Liver (tissue), 9 donors: ENCODE data around the gene CREB5. TPM values are rescaled to one million over a fixed set of nuclear protein-coding genes. Genes with fewer than 3 reads are reported as not detected.

Experiments
- DNase-seq: peaks from one replicate; pipeline ENCODE4 v3.0.0-alpha.2; 2017; ENCODE audit warnings: low spot score
- H3K27ac ChIP-seq, 2 donors: one replicate each; pipeline ENCODE4 v1.7.0; 2013; ENCODE audit warnings: inconsistent platforms in 2 of 2, low read length in 2 of 2, control low read depth in 1 of 2, low read depth in 1 of 2, mild to moderate bottlenecking in 1 of 2
- H3K27me3 ChIP-seq, 4 donors: one replicate each; pipeline versions ENCODE4 v1.6.1 to v1.7.0; 2013; ENCODE audit warnings: low read length in 3 of 4, inconsistent platforms in 1 of 4, mild to moderate bottlenecking in 1 of 4, moderate library complexity in 1 of 4; ENCODE audit not compliant: control insufficient read depth in 4 of 4, insufficient read depth in 4 of 4
- H3K36me3 ChIP-seq, 4 donors: one replicate each; pipeline versions ENCODE4 v1.6.1 to v1.7.0; 2013; ENCODE audit warnings: low read length in 3 of 4, mild to moderate bottlenecking in 3 of 4, low read depth in 1 of 4, moderate library complexity in 1 of 4; ENCODE audit not compliant: control insufficient read depth in 4 of 4, insufficient read depth in 3 of 4
- H3K4me1 ChIP-seq, 4 donors: one replicate each; pipeline versions ENCODE4 v1.6.1 to v1.7.0; 2013; ENCODE audit warnings: low read length in 3 of 4, mild to moderate bottlenecking in 3 of 4, moderate library complexity in 1 of 4; ENCODE audit not compliant: control insufficient read depth in 4 of 4, insufficient read depth in 4 of 4
- H3K4me3 ChIP-seq, 3 donors: one replicate each; pipeline versions ENCODE4 v1.6.1 to v1.7.0; 2013; ENCODE audit warnings: low read length in 3 of 3, control low read depth in 1 of 3, low read depth in 1 of 3, mild to moderate bottlenecking in 1 of 3
- H3K9ac ChIP-seq, 2 donors: one replicate each; pipeline ENCODE4 v1.7.0; 2013; ENCODE audit warnings: low read length in 2 of 2, mild to moderate bottlenecking in 2 of 2, moderate library complexity in 2 of 2, control low read depth in 1 of 2, low read depth in 1 of 2
- H3K9me3 ChIP-seq, 4 donors: one replicate each; pipeline versions ENCODE4 v1.6.1 to v1.7.0; 2013; ENCODE audit warnings: low read length in 3 of 4; ENCODE audit not compliant: control insufficient read depth in 4 of 4
- EGR1 ChIP-seq, 2 donors: IDR thresholded peaks; 2 replicates each; pipeline ENCODE4 v1.6.1; 2016 to 2018; ENCODE audit warnings: antibody characterized with exemption in 2 of 2, low read depth in 2 of 2
- FOXA1 ChIP-seq: IDR thresholded peaks from 2 replicates; pipeline ENCODE4 v1.6.1; 2016; ENCODE audit warnings: antibody characterized with exemption
- FOXA2 ChIP-seq: IDR thresholded peaks from 2 replicates; pipeline ENCODE4 v1.6.1; 2016; ENCODE audit warnings: antibody characterized with exemption
- GABPA ChIP-seq, 2 donors: IDR thresholded peaks in 1 of 2; conservative IDR thresholded peaks in 1 of 2; 2 replicates each; pipeline ENCODE4 v1.6.1; 2016; ENCODE audit warnings: antibody characterized with exemption in 2 of 2, mild to moderate bottlenecking in 1 of 2, moderate library complexity in 1 of 2
- HNF4A ChIP-seq, 2 donors: conservative IDR thresholded peaks; 2 replicates each; pipeline ENCODE4 v1.6.1; 2016; ENCODE audit warnings: antibody characterized with exemption in 2 of 2, mild to moderate bottlenecking in 2 of 2
- HNF4G ChIP-seq: IDR thresholded peaks from 2 replicates; pipeline ENCODE4 v1.6.1; 2016; ENCODE audit warnings: antibody characterized with exemption
- RAD21 ChIP-seq, 2 donors: IDR thresholded peaks; 2 replicates each; pipeline ENCODE4 v1.6.1; 2016; ENCODE audit warnings: antibody characterized with exemption in 2 of 2, mild to moderate bottlenecking in 2 of 2
- RXRA ChIP-seq, 2 donors: IDR thresholded peaks; 2 replicates each; pipeline ENCODE4 v1.6.1; 2017 to 2018; ENCODE audit warnings: antibody characterized with exemption in 2 of 2, mild to moderate bottlenecking in 1 of 2
- SP1 ChIP-seq: IDR thresholded peaks from 2 replicates; pipeline ENCODE4 v1.6.1; 2018; ENCODE audit warnings: antibody characterized with exemption, mild to moderate bottlenecking
- TAF1 ChIP-seq: conservative IDR thresholded peaks from 2 replicates; pipeline ENCODE4 v1.6.1; 2016; ENCODE audit warnings: antibody characterized with exemption, mild to moderate bottlenecking
- YY1 ChIP-seq: IDR thresholded peaks from 2 replicates; pipeline ENCODE4 v1.6.1; 2016; ENCODE audit warnings: antibody characterized with exemption, mild to moderate bottlenecking
- WGBS: extraction: QIAGEN DNeasy Blood & Tissue Kit; methylation state at CpG from one replicate; pipeline ENCODE4 v1.1.7; 2013; 5-methylcytosine and 5-hydroxymethylcytosine counted together
- polyA plus RNA-seq, 2 donors: library from polyadenylated mRNA; stranded (reverse) in 1 of 2; unstranded in 1 of 2; fragments of 200-250 nt in 1 of 2; fragments of >200 nt in 1 of 2; fragmentation: Nextera tagmentation in 1 of 2; extraction: Ambion mirVana in 1 of 2; gene quantifications; one replicate each; pipeline versions ENCODE4 v1.2.1 to v1.2.3, GENCODE V29; 2013 to 2015
- total RNA-seq, 2 donors: library from RNA; depleted of rRNA; stranded (reverse); fragments of >200 nt; gene quantifications; one replicate each; pipeline ENCODE4 v1.2.3, GENCODE V29; 2014
- TF ChIP-seq, protein P1 (sequence below): IDR thresholded peaks from 2 replicates; pipeline ENCODE4 v1.6.1; 2016; ENCODE audit warnings: antibody characterized with exemption
- TF ChIP-seq, protein P2 (sequence below): IDR thresholded peaks from 2 replicates; pipeline ENCODE4 v1.6.1; 2016; ENCODE audit warnings: antibody characterized with exemption, mild to moderate bottlenecking
- TF ChIP-seq, protein P3 (sequence below): IDR thresholded peaks from 2 replicates; pipeline ENCODE4 v1.6.1; 2016; ENCODE audit warnings: antibody characterized with exemption
- TF ChIP-seq, protein P4 (sequence below): IDR thresholded peaks from 2 replicates; pipeline ENCODE4 v1.6.1; 2016; ENCODE audit warnings: antibody characterized with exemption
- TF ChIP-seq, protein P5 (sequence below): fragments of 150-350 bp; IDR thresholded peaks from 2 replicates; pipeline ENCODE4 v1.5.1; 2017; ENCODE audit warnings: improper control_type of control experiment, low read depth, low read length; ENCODE audit not compliant: missing input control
- donor health status: healthy.
- donor health status: healthy.
- donor health status: healthy.
- donor health status: healthy.
- donor health status: healthy.

CREB5 gene
- total and polyA plus RNA-seq, 4 donors: 0.25 to 0.92 (median 0.67) TPM

DNA sequence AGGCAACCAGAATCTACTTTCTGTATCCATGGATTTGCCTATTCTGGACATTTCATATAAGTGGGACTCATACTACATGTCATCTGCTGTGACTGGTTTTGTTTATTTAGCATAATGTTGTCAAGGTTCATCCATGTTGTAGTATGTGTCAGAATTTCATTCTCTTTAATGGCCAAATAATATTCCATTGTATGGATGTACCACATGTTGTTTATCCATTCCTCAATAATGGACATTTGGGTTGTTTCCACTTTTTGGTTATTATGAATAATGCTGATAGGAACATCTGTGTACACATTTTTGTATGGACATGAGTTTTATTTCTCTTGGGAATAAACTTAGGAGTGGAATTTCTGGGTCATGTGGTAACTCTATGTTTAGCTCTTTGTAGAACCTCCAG lies 133.7 kb downstream of the CREB5 start:
- Histone ChIP-seq H3K4me3 (no peak overlapping the region), H3K36me3 (no peaks in the 10 kb centered on the region), H3K27ac (no peak overlapping the region), H3K9me3 (peaks cover 3 to 9% (median 6%) of the 10 kb centered on the region in 4 donors), H3K9ac (no peak overlapping the region), H3K27me3 (peaks cover 0 to 8% (median 2%) of the 10 kb centered on the region in 4 donors), H3K4me1 (no peaks in the 10 kb centered on the region)
- TF ChIP-seq HNF4A (conservative IDR thresholded peaks at IDR 0.05) (no peak), RXRA (IDR thresholded peaks at IDR 0.05) (no peak), FOXA1 (no peak), FOXA2 (no peak), TAF1 (no peak), HNF4G (no peak), YY1 (no peak), RAD21 (IDR thresholded peaks at IDR 0.05) (no peak), SP1 (no peak)
- TF ChIP-seq, protein P1, sequence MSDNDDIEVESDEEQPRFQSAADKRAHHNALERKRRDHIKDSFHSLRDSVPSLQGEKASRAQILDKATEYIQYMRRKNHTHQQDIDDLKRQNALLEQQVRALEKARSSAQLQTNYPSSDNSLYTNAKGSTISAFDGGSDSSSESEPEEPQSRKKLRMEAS: no peak
- TF ChIP-seq, protein P2, sequence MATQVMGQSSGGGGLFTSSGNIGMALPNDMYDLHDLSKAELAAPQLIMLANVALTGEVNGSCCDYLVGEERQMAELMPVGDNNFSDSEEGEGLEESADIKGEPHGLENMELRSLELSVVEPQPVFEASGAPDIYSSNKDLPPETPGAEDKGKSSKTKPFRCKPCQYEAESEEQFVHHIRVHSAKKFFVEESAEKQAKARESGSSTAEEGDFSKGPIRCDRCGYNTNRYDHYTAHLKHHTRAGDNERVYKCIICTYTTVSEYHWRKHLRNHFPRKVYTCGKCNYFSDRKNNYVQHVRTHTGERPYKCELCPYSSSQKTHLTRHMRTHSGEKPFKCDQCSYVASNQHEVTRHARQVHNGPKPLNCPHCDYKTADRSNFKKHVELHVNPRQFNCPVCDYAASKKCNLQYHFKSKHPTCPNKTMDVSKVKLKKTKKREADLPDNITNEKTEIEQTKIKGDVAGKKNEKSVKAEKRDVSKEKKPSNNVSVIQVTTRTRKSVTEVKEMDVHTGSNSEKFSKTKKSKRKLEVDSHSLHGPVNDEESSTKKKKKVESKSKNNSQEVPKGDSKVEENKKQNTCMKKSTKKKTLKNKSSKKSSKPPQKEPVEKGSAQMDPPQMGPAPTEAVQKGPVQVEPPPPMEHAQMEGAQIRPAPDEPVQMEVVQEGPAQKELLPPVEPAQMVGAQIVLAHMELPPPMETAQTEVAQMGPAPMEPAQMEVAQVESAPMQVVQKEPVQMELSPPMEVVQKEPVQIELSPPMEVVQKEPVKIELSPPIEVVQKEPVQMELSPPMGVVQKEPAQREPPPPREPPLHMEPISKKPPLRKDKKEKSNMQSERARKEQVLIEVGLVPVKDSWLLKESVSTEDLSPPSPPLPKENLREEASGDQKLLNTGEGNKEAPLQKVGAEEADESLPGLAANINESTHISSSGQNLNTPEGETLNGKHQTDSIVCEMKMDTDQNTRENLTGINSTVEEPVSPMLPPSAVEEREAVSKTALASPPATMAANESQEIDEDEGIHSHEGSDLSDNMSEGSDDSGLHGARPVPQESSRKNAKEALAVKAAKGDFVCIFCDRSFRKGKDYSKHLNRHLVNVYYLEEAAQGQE: no peak
- no peak for DNase-seq

DNA sequence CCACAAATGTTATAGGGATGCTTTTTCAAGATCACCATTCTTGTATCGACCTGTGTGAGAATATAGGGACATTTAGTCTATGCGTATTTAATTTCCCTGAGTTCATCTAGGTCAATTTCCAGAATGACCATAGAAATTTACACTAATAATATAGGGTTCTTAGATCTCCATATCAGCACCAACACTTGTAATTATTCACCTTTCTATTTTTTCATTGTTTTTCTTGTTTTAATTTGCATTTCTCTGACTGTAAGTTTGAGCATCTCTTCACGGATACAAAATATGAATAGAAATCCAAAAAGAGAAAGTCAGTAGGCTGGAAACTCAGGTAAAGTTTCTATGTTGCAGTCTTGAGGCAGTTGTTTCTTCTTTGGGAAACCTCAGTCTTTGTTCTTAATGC lies 134.8 kb downstream of the CREB5 start:
- Histone ChIP-seq H3K27ac (no peak overlapping the region), H3K4me3 (no peak overlapping the region), H3K4me1 (no peaks in the 10 kb centered on the region), H3K36me3 (no peaks in the 10 kb centered on the region), H3K9ac (no peak overlapping the region), H3K27me3 (peaks cover 0 to 8% (median 2%) of the 10 kb centered on the region in 4 donors), H3K9me3 (peaks cover 3 to 9% (median 6%) of the 10 kb centered on the region in 4 donors)
- DNase-seq: no peak
- 92% methylated on average over 3 of the region's 3 CpGs for WGBS
- TF ChIP-seq GABPA (IDR thresholded peaks at IDR 0.05 in 1 of 2, conservative IDR thresholded peaks at IDR 0.05 in 1 of 2) (no peak), FOXA2 (no peak)
- TF ChIP-seq, protein P3, sequence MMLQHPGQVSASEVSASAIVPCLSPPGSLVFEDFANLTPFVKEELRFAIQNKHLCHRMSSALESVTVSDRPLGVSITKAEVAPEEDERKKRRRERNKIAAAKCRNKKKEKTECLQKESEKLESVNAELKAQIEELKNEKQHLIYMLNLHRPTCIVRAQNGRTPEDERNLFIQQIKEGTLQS: no peak

DNA sequence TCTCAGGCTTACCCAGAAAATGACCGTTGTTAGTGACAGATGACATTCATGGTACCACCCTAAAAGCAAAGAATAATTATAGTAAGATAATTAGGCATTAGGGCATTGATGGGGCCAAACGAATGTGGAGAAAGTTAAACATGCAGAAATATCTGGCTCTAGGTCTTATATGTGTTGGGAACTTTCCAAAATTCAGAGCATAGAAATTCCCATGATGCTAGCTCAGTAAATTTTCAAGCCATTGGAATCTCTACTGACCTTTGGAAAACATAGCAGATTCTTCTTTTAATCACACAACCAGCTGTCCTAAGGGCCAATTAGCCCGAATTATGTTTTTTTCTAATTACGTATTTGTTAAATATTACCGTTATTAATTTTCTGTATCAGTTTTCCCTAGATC lies 136.1 kb downstream of the CREB5 start:
- Histone ChIP-seq H3K27ac (no peak overlapping the region), H3K36me3 (no peaks in the 10 kb centered on the region), H3K27me3 (peaks cover 0 to 10% (median 3%) of the 10 kb centered on the region in 4 donors), H3K9me3 (peaks cover 3 to 9% (median 6%) of the 10 kb centered on the region in 4 donors), H3K4me3 (no peak overlapping the region), H3K4me1 (no peaks in the 10 kb centered on the region), H3K9ac (no peak overlapping the region)
- WGBS: 65% methylated on average over 5 of the region's 5 CpGs
- no peak for DNase-seq
- TF ChIP-seq FOXA1: no peak
- TF ChIP-seq GABPA (IDR thresholded peaks at IDR 0.05 in 1 of 2, conservative IDR thresholded peaks at IDR 0.05 in 1 of 2): no peak
- TF ChIP-seq EGR1 (IDR thresholded peaks at IDR 0.05; ENCODE audit: low read depth in 2 of 2): no peak
- no peak for TF ChIP-seq HNF4A (conservative IDR thresholded peaks at IDR 0.05)
- no peak for TF ChIP-seq SP1
- TF ChIP-seq, protein P1: no peak
- TF ChIP-seq, protein P4, sequence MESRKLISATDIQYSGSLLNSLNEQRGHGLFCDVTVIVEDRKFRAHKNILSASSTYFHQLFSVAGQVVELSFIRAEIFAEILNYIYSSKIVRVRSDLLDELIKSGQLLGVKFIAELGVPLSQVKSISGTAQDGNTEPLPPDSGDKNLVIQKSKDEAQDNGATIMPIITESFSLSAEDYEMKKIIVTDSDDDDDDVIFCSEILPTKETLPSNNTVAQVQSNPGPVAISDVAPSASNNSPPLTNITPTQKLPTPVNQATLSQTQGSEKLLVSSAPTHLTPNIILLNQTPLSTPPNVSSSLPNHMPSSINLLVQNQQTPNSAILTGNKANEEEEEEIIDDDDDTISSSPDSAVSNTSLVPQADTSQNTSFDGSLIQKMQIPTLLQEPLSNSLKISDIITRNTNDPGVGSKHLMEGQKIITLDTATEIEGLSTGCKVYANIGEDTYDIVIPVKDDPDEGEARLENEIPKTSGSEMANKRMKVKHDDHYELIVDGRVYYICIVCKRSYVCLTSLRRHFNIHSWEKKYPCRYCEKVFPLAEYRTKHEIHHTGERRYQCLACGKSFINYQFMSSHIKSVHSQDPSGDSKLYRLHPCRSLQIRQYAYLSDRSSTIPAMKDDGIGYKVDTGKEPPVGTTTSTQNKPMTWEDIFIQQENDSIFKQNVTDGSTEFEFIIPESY: no peak
- TF ChIP-seq TAF1: no peak
- TF ChIP-seq, protein P2: no peak
- no peak for TF ChIP-seq RAD21 (IDR thresholded peaks at IDR 0.05)
- TF ChIP-seq, protein P5, sequence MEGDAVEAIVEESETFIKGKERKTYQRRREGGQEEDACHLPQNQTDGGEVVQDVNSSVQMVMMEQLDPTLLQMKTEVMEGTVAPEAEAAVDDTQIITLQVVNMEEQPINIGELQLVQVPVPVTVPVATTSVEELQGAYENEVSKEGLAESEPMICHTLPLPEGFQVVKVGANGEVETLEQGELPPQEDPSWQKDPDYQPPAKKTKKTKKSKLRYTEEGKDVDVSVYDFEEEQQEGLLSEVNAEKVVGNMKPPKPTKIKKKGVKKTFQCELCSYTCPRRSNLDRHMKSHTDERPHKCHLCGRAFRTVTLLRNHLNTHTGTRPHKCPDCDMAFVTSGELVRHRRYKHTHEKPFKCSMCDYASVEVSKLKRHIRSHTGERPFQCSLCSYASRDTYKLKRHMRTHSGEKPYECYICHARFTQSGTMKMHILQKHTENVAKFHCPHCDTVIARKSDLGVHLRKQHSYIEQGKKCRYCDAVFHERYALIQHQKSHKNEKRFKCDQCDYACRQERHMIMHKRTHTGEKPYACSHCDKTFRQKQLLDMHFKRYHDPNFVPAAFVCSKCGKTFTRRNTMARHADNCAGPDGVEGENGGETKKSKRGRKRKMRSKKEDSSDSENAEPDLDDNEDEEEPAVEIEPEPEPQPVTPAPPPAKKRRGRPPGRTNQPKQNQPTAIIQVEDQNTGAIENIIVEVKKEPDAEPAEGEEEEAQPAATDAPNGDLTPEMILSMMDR: no peak
